ENCODE results near the gene PSMA8.
"Not testable (repeated sequence)": the region's sequence is repeated elsewhere in the genome, so short reads cannot be mapped to it uniquely, and the experiment has no call there.

PSMA8 gene

GRCh38 chr18:26227051-26227670 lies 93.5 kb downstream of the PSMA8 start:
- H3K36me3 ChIP-seq (replicated peaks), result no peaks in the 10 kb centered on the region
- H3K27me3 ChIP-seq (replicated peaks), result no peaks in the 10 kb centered on the region
- peak overlapping the region; percentile 72 for H3K27ac ChIP-seq
- TF ChIP-seq, protein P1, sequence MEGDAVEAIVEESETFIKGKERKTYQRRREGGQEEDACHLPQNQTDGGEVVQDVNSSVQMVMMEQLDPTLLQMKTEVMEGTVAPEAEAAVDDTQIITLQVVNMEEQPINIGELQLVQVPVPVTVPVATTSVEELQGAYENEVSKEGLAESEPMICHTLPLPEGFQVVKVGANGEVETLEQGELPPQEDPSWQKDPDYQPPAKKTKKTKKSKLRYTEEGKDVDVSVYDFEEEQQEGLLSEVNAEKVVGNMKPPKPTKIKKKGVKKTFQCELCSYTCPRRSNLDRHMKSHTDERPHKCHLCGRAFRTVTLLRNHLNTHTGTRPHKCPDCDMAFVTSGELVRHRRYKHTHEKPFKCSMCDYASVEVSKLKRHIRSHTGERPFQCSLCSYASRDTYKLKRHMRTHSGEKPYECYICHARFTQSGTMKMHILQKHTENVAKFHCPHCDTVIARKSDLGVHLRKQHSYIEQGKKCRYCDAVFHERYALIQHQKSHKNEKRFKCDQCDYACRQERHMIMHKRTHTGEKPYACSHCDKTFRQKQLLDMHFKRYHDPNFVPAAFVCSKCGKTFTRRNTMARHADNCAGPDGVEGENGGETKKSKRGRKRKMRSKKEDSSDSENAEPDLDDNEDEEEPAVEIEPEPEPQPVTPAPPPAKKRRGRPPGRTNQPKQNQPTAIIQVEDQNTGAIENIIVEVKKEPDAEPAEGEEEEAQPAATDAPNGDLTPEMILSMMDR (IDR thresholded peaks at IDR 0.05; ENCODE audit: low read depth, low read length, missing control alignments), result no peak
- no peak for DNase-seq
- H3K4me3 ChIP-seq (ENCODE audit: low read depth, low read length), result peak overlapping the region; percentile 79
- in situ Hi-C loops (cut with HindIII; ENCODE audit: low pct_ligation_motif_present, low sequenced_read_pairs), result no loop called here

- in situ Hi-C loops (cut with HindIII; ENCODE audit: low pct_ligation_motif_present, low sequenced_read_pairs), result no loop called here
- Histone ChIP-seq H3K4me3 (ENCODE audit: low read depth, low read length) (no peak overlapping the region), H3K27me3 (replicated peaks) (no peaks in the 10 kb centered on the region), H3K36me3 (replicated peaks) (no peaks in the 10 kb centered on the region), H3K27ac (no peak overlapping the region)
- TF ChIP-seq, protein P1 (IDR thresholded peaks at IDR 0.05; ENCODE audit: low read depth, low read length, missing control alignments), result no peak
- no peak for DNase-seq
These were observed 95.0 kb downstream of the PSMA8 start for GRCh38 chr18:26228562-26229260.

GRCh38 chr18:26230497-26230896 lies 96.8 kb downstream of the PSMA8 start:
- Histone ChIP-seq H3K27ac (no peak overlapping the region), H3K36me3 (replicated peaks) (no peaks in the 10 kb centered on the region), H3K27me3 (replicated peaks) (no peaks in the 10 kb centered on the region), H3K4me3 (ENCODE audit: low read depth, low read length) (no peak overlapping the region)
- no peak for DNase-seq
- in situ Hi-C loops (cut with HindIII; ENCODE audit: low pct_ligation_motif_present, low sequenced_read_pairs), result no loop called here
- TF ChIP-seq, protein P1 (IDR thresholded peaks at IDR 0.05; ENCODE audit: low read depth, low read length, missing control alignments), result no peak

- TF ChIP-seq, protein P1 (IDR thresholded peaks at IDR 0.05; ENCODE audit: low read depth, low read length, missing control alignments), result no peak
- Histone ChIP-seq H3K27me3 (replicated peaks) (no peaks in the 10 kb centered on the region), H3K4me3 (ENCODE audit: low read depth, low read length) (no peak overlapping the region), H3K27ac (no peak overlapping the region), H3K36me3 (replicated peaks) (no peaks in the 10 kb centered on the region)
- in situ Hi-C loops (cut with HindIII; ENCODE audit: low pct_ligation_motif_present, low sequenced_read_pairs), result no loop called here
- DNase-seq, result no peak
These were observed 99.5 kb downstream of the PSMA8 start for GRCh38 chr18:26233208-26233607.

DNA sequence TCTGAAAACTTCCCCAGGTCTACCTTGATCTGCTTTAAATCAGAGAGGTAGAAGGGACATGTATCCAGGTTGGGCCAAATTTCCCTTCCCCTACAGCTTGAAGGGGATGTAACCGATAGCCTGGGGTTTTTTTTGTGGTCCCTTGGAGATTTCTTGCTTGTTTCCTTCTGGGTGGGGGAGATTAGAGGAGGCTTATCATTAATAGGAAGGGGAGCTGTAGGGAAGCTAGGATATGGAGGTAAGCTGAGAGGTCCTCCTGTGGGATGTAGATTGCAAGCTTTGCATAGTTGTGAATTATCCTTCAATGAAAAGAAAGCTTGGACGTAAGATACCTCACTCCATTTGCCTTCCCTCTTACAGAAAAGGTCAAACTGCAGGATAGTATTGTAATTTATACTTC lies 103.7 kb downstream of the PSMA8 start:
- H3K27ac ChIP-seq; DNase-seq; H3K27me3 ChIP-seq (replicated peaks); H3K4me3 ChIP-seq (ENCODE audit: low read depth, low read length); in situ Hi-C loops (cut with HindIII; ENCODE audit: low pct_ligation_motif_present, low sequenced_read_pairs); H3K36me3 ChIP-seq (replicated peaks): not testable (repeated sequence)

DNA sequence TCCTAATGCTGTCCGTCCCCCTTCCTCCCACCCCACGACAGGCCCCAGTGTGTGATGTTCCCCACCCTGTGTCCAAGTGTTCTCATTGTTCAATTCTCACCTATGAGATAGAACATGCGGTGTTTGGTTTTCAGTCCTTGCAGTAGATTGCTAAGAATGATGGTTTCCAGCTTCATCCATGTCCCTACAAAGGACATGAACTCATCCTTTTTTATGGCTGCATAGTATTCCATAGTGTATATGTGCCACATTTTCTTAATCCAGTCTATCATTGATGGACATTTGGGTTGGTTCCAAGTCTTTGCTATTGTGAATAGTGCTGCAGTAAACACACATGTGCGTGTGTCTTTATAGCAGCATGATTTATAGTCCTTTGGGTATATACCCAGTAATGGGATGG lies 105.0 kb downstream of the PSMA8 start:
- in situ Hi-C loops (cut with HindIII; ENCODE audit: low pct_ligation_motif_present, low sequenced_read_pairs); H3K27ac ChIP-seq: not testable (repeated sequence)

DNA sequence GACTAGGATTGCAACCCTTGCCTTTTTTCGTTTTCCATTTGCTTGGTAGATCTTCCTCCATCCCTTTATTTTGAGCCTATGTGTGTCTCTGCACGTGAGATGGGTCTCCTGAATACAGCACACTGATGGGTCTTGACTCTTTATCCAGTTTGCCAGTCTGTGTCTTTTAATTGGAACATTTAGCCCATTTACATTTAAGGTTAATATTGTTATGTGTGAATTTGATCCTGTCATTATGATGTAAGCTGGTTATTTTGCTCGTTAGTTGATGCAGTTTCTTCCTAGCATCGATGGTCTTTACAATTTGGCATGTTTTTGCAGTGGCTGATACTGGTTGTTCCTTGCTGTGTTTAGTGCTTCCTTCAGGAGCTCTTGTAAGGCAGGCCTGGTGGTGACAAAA lies 108.7 kb downstream of the PSMA8 start:
- in situ Hi-C loops (cut with HindIII; ENCODE audit: low pct_ligation_motif_present, low sequenced_read_pairs); DNase-seq; H3K36me3 ChIP-seq (replicated peaks); H3K27ac ChIP-seq; H3K4me3 ChIP-seq (ENCODE audit: low read depth, low read length); H3K27me3 ChIP-seq (replicated peaks): not testable (repeated sequence)

More for the DNA sequence above, 105.0 kb downstream of the PSMA8 start:
- not testable (repeated sequence) for H3K36me3 ChIP-seq (replicated peaks); H3K4me3 ChIP-seq (ENCODE audit: low read depth, low read length); H3K27me3 ChIP-seq (replicated peaks); DNase-seq

Measured in brain microvascular endothelial cell (primary cell).